ENCODE results near the gene DLX4. TPM values are rescaled to one million over a fixed set of nuclear protein-coding genes. Genes with fewer than 3 reads are reported as not detected.

The DLX4 gene
- total RNA-seq, 1 donor from 2014 or later = not detected

DNA sequence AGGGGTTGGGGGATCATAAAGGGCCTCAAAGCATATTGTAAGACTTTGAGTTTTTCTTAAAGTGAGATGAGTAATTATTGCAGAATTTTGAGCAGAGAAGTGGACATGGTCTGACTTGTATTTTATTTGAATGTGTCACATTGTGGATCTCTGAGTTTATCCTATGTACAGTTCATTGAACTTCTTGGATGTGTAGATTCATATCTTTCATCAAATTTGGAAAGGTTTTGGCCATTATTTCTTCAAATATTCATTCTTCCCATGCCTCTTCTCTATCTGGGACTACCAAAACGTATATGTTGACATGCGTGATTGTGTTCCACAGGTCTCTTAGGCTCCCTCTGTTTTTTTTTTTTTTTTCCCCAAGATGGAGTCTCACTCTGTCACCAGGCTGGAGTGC lies 40.3 kb downstream of the DLX4 start:
- no peaks in the 10 kb centered on the region for H3K36me3 ChIP-seq
- TF ChIP-seq, protein P1, sequence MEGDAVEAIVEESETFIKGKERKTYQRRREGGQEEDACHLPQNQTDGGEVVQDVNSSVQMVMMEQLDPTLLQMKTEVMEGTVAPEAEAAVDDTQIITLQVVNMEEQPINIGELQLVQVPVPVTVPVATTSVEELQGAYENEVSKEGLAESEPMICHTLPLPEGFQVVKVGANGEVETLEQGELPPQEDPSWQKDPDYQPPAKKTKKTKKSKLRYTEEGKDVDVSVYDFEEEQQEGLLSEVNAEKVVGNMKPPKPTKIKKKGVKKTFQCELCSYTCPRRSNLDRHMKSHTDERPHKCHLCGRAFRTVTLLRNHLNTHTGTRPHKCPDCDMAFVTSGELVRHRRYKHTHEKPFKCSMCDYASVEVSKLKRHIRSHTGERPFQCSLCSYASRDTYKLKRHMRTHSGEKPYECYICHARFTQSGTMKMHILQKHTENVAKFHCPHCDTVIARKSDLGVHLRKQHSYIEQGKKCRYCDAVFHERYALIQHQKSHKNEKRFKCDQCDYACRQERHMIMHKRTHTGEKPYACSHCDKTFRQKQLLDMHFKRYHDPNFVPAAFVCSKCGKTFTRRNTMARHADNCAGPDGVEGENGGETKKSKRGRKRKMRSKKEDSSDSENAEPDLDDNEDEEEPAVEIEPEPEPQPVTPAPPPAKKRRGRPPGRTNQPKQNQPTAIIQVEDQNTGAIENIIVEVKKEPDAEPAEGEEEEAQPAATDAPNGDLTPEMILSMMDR (IDR thresholded peaks at IDR 0.05) = no peak
- no peaks in the 10 kb centered on the region for H3K4me1 ChIP-seq
- no peaks in the 10 kb centered on the region for H3K27me3 ChIP-seq
- H3K4me3 ChIP-seq = no peak overlapping the region
- intact Hi-C loops (cut with DNase I) = no loop called here
- no peak for DNase-seq (ENCODE audit: low spot score in 2 of 2)
- peaks cover 9 to 34% of the 10 kb centered on the region in 2 donors for H3K9me3 ChIP-seq
- no peak overlapping the region for H3K27ac ChIP-seq

DNA sequence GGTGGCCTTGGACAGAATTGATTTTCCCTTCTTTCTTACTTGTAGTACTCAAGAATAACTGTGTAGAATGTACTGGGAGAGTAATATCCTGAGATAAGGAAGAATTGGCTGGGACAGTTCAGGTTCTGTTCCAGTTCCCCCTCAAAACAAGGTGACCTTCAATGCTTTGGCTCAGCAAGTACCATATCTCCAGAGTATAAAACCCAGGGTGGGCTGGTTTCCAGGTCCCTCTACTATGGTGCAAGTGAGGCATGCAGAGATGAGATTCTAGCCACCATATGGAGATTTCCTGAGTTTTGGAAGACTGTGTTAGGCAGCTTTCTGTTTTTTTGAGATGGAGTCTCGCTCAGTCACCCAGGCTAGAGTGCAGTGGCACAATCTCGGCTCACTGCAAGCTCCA lies 44.1 kb downstream of the DLX4 start:
- H3K9me3 ChIP-seq = peaks cover 9 to 32% of the 10 kb centered on the region in 2 donors
- H3K27me3 ChIP-seq = no peaks in the 10 kb centered on the region
- intact Hi-C loops (cut with DNase I) = no loop called here
- H3K36me3 ChIP-seq = no peaks in the 10 kb centered on the region
- no peaks in the 10 kb centered on the region for H3K4me1 ChIP-seq
- DNase-seq (ENCODE audit: low spot score in 2 of 2) = no peak
- no peak overlapping the region for H3K27ac ChIP-seq
- H3K4me3 ChIP-seq = no peak overlapping the region
- TF ChIP-seq, protein P1 (IDR thresholded peaks at IDR 0.05) = no peak

DNA sequence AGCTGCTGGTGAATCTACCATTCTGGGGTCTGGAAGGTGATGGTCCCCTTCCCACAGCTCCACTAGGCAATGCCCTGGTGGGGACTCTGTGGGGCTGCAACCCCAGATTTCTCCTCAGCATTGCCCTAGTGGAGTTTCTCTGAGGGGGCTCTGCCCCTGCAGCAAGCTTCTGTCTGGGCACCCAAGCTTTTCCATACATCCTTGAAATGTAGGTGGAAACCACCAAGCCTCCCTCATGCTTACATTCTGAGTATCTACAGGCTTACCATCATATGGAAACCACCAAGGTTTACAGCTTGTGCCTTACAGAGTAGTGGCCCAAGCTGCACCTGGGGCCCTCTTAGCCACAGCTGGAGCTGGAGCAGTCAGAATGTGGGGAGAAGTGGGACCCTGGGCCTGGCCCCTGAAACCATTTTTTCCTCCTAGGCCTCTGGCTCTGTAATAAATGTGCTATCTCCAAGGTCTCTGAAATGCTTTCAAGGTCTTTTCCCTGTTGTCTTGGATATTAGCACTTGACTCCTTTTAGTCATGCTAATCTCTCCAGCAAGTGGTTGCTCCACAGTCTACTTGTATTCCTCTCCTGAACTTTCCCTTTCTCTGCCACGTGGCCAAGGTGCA lies 45.6 kb downstream of the DLX4 start:
- no peak overlapping the region for H3K27ac ChIP-seq
- no peaks in the 10 kb centered on the region for H3K36me3 ChIP-seq
- no peak overlapping the region for H3K4me3 ChIP-seq
- TF ChIP-seq, protein P1 (IDR thresholded peaks at IDR 0.05) = no peak
- no peaks in the 10 kb centered on the region for H3K4me1 ChIP-seq
- no peaks in the 10 kb centered on the region for H3K27me3 ChIP-seq
- no peak for DNase-seq (ENCODE audit: low spot score in 2 of 2)
- intact Hi-C loops (cut with DNase I) = no loop called here
- H3K9me3 ChIP-seq = peaks cover under 1 to 17% of the 10 kb centered on the region in 2 donors

DNA sequence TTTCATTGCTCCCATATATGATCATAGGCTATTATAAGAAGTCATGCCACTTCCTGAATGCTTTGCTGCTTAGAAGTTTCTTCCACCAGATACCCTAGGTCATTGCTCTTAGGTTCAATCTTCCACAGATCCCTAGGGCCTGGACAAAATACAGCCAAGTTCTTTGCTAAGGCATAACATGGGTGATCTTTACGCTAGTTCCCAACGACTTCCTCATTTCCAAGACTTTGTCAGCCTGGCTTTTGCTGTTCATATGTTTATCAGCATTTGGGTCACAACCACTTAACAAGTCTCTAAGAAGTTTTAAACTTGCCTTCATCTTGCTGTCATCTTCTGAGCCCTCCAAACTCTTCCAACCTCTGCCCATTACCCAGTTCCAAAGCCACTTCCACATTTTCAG lies 46.2 kb downstream of the DLX4 start:
- Histone ChIP-seq H3K27me3 (no peaks in the 10 kb centered on the region), H3K9me3 (peaks cover 0 to 13% of the 10 kb centered on the region in 2 donors), H3K4me3 (no peak overlapping the region), H3K36me3 (no peaks in the 10 kb centered on the region), H3K4me1 (no peaks in the 10 kb centered on the region), H3K27ac (no peak overlapping the region)
- intact Hi-C loops (cut with DNase I) = no loop called here
- TF ChIP-seq, protein P1 (IDR thresholded peaks at IDR 0.05) = no peak
- DNase-seq (ENCODE audit: low spot score in 2 of 2) = no peak

DNA sequence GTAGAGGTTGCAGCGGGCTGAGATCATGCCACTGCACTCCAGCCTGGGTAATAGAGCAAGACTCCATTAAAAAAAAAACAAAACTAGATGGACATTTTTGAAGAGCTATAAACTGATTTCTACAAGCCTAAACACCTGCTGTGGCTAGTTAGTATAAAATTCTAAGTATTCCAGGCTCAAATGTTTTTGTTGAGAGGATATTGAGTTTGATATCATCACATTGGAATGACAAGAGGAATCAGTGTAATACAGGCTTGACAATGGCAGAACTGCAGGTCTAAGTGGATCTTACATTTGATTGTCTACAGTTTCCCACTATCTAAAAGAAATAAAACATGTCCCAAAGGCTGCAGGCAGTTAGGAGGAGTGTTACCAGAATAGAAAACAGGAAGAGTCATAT lies 49.9 kb downstream of the DLX4 start:
- H3K36me3 ChIP-seq = no peaks in the 10 kb centered on the region
- intact Hi-C loops (cut with DNase I) = no loop called here
- no peak overlapping the region for H3K4me3 ChIP-seq
- no peaks in the 10 kb centered on the region for H3K4me1 ChIP-seq
- no peaks in the 10 kb centered on the region for H3K9me3 ChIP-seq
- DNase-seq (ENCODE audit: low spot score in 2 of 2) = no peak
- TF ChIP-seq, protein P1 (IDR thresholded peaks at IDR 0.05) = no peak
- no peak overlapping the region for H3K27ac ChIP-seq
- H3K27me3 ChIP-seq = no peaks in the 10 kb centered on the region

Data from ascending aorta (tissue), 2 donors.